Measurements from ENCODE around the gene CTNND2. TPM values are rescaled to one million over a fixed set of nuclear protein-coding genes. Genes with fewer than 3 reads are reported as not detected.

The CTNND2 gene
- total and polyA plus RNA-seq, 2 donors (not counting 1 experiment from before 2014, with no cell fraction given): not detected

GRCh38 chr5:11075035-11075805 lies 829.0 kb downstream of the CTNND2 start:
- Mint-ChIP-seq H3K4me1 (no peaks in the 10 kb centered on the region), H3K27me3 (peaks cover 18% of the 10 kb centered on the region), H3K4me3 (no peak overlapping the region), H3K9me3 (ENCODE audit: insufficient read depth) (peaks cover 6% of the 10 kb centered on the region), H3K27ac (no peak overlapping the region)
- no peaks in the 10 kb centered on the region for H4K20me1 ChIP-seq (ENCODE audit: control insufficient read depth, insufficient read depth, low read length, poor library complexity, severe bottlenecking)
- H3K4me1 ChIP-seq (ENCODE audit: control insufficient read depth in 2 of 2, insufficient read depth in 2 of 2, low read length in 2 of 2): no peaks in the 10 kb centered on the region
- ATAC-seq (ENCODE audit: low read depth): no peak
- no peak for TF ChIP-seq CTCF (IDR thresholded peaks at IDR 0.05)
- H3K79me2 ChIP-seq (ENCODE audit: control insufficient read depth, insufficient read depth, low read length): no peaks in the 10 kb centered on the region
- H2AFZ ChIP-seq (ENCODE audit: insufficient read depth, low read depth, low read length, poor library complexity, severe bottlenecking): no peak overlapping the region
- no peak overlapping the region for H3K4me2 ChIP-seq (replicated peaks; ENCODE audit: low read depth, low read length, poor library complexity, severe bottlenecking)
- POLR2A ChIA-PET: no interaction called here
- H3K4me3 ChIP-seq (ENCODE audit: control extremely low read depth in 1 of 5, extremely low read depth in 1 of 5, insufficient read depth in 1 of 5, low read depth in 2 of 5, low read length in 4 of 5): no peak overlapping the region
- no peak overlapping the region for H3K27ac ChIP-seq (ENCODE audit: low read length in 2 of 2)
- DNase-seq: no peak
- peaks cover 0 to 4% (median 0%) of the 10 kb centered on the region in 4 experiments for H3K27me3 ChIP-seq (replicated peaks in 1 of 4; ENCODE audit: control extremely low read depth in 1 of 4, control insufficient read depth in 3 of 4, insufficient read depth in 4 of 4, low read length in 3 of 4)
- 82% methylated on average over 10 of the region's 12 CpGs for WGBS (ENCODE audit: insufficient coverage)
- H3K9me3 ChIP-seq (ENCODE audit: control extremely low read depth in 1 of 3, control insufficient read depth in 2 of 3, insufficient read depth in 1 of 3, low read length in 2 of 3): peaks cover 0 to 16% (median 0%) of the 10 kb centered on the region in 3 donors
- CTCF ChIA-PET: no interaction called here
- no peak overlapping the region for H3K9ac ChIP-seq (ENCODE audit: low read length)
- intact Hi-C loops (cut with micrococcal nuclease): no loop called here
- no peaks in the 10 kb centered on the region for H3K36me3 ChIP-seq (replicated peaks in 1 of 2; ENCODE audit: control extremely low read depth in 1 of 2, control insufficient read depth in 1 of 2, extremely low read depth in 1 of 2, insufficient read depth in 2 of 2, low read length in 1 of 2)

GRCh38 chr5:11072568-11072967 lies 831.7 kb downstream of the CTNND2 start:
- TF ChIP-seq EZH2 (IDR thresholded peaks at IDR 0.05; ENCODE audit: borderline replicate concordance, insufficient read depth, low read depth, low read length, poor library complexity, severe bottlenecking) (no peak), CTCF (IDR thresholded peaks at IDR 0.05) (no peak)
- no peaks in the 10 kb centered on the region for H4K20me1 ChIP-seq (ENCODE audit: control insufficient read depth, insufficient read depth, low read length, poor library complexity, severe bottlenecking)
- Mint-ChIP-seq H3K27ac (no peak overlapping the region), H3K9me3 (ENCODE audit: insufficient read depth) (peaks cover 10% of the 10 kb centered on the region), H3K4me1 (no peaks in the 10 kb centered on the region), H3K27me3 (peaks cover 16% of the 10 kb centered on the region), H3K4me3 (no peak overlapping the region)
- intact Hi-C loops (cut with micrococcal nuclease): no loop called here
- H3K79me2 ChIP-seq (ENCODE audit: control insufficient read depth, insufficient read depth, low read length): no peaks in the 10 kb centered on the region
- CTCF ChIA-PET: no interaction called here
- POLR2A ChIA-PET: no interaction called here
- no peak overlapping the region for H3K9ac ChIP-seq (ENCODE audit: low read length)
- DNase-seq (no peak), ATAC-seq (ENCODE audit: low read depth) (no peak)
- H3K27ac ChIP-seq (ENCODE audit: low read length in 2 of 2): no peak overlapping the region
- peaks cover 0 to 4% (median 0%) of the 10 kb centered on the region in 4 experiments for H3K27me3 ChIP-seq (replicated peaks in 1 of 4; ENCODE audit: control extremely low read depth in 1 of 4, control insufficient read depth in 3 of 4, insufficient read depth in 4 of 4, low read length in 3 of 4)
- no peaks in the 10 kb centered on the region for H3K36me3 ChIP-seq (replicated peaks in 1 of 2; ENCODE audit: control extremely low read depth in 1 of 2, control insufficient read depth in 1 of 2, extremely low read depth in 1 of 2, insufficient read depth in 2 of 2, low read length in 1 of 2)
- no peaks in the 10 kb centered on the region for H3K4me1 ChIP-seq (ENCODE audit: control insufficient read depth in 2 of 2, insufficient read depth in 2 of 2, low read length in 2 of 2)
- no peak overlapping the region for H3K4me2 ChIP-seq (replicated peaks; ENCODE audit: low read depth, low read length, poor library complexity, severe bottlenecking)
- H3K4me3 ChIP-seq (ENCODE audit: control extremely low read depth in 1 of 5, extremely low read depth in 1 of 5, insufficient read depth in 1 of 5, low read depth in 2 of 5, low read length in 4 of 5): no peak overlapping the region
- peaks cover 0 to 12% (median 0%) of the 10 kb centered on the region in 3 donors for H3K9me3 ChIP-seq (ENCODE audit: control extremely low read depth in 1 of 3, control insufficient read depth in 2 of 3, insufficient read depth in 1 of 3, low read length in 2 of 3)
- WGBS (ENCODE audit: insufficient coverage): 94% methylated on average over 5 of the region's 5 CpGs
- no peak overlapping the region for H2AFZ ChIP-seq (ENCODE audit: insufficient read depth, low read depth, low read length, poor library complexity, severe bottlenecking)
